H4 (cell line): ENCODE measurements around the gene ITGA11. TPM values are rescaled to one million over a fixed set of nuclear protein-coding genes. Genes with fewer than 3 reads are reported as not detected.
A peak's percentile ranks its signal among the peaks of the same experiment; 100 is the strongest.

Source experiments
- DNase-seq: peaks from one replicate; pipeline ENCODE4 v3.0.0-alpha.2; 2015; ENCODE audit warnings: low spot score
- total RNA-seq: library from RNA; depleted of rRNA; stranded (reverse); fragments of >200 nt; shearing (Covaris generic); gene quantifications from 2 replicates; pipeline ENCODE4 v1.2.3, GENCODE V29; 2014; rRNA removed

Gene ITGA11
- total RNA-seq, 1 experiment from 2014 or later: 0.66 TPM

- no peak for DNase-seq
Observed at GRCh38 chr15:68265674-68266073, 166.3 kb downstream of the ITGA11 start.

GRCh38 chr15:68265081-68265480 lies 166.9 kb downstream of the ITGA11 start:
- no peak for DNase-seq

GRCh38 chr15:68264282-68264681 lies 167.7 kb downstream of the ITGA11 start:
- no peak for DNase-seq

GRCh38 chr15:68262514-68263356 lies 169.2 kb downstream of the ITGA11 start:
- no peak for DNase-seq

- DNase-seq: no peak
Observed at GRCh38 chr15:68261980-68262379, 170.0 kb downstream of the ITGA11 start.

GRCh38 chr15:68261241-68261640 lies 170.7 kb downstream of the ITGA11 start:
- DNase-seq: no peak

GRCh38 chr15:68259883-68260282 lies 172.1 kb downstream of the ITGA11 start:
- DNase-seq: no peak

GRCh38 chr15:68258692-68259091 lies 173.3 kb downstream of the ITGA11 start:
- DNase-seq: no peak

- DNase-seq: no peak
Observed at GRCh38 chr15:68256675-68257450, 175.1 kb downstream of the ITGA11 start.

- peak; percentile 78 for DNase-seq
Observed at GRCh38 chr15:68252925-68253534, 178.9 kb downstream of the ITGA11 start.

- DNase-seq: no peak
Observed at GRCh38 chr15:68249058-68249713, 182.8 kb downstream of the ITGA11 start.

Other genes with a start within 250 kb of the ITGA11 start
- gene CALML4, start 226.8 kb downstream of the ITGA11 start, total RNA-seq: 0.58 and 1.7 TPM in 2 replicates
- 21.9 and 30.6 TPM in 2 replicates for gene CLN6, start 202.4 kb downstream of the ITGA11 start, total RNA-seq
- 23.3 and 23.8 TPM in 2 replicates for gene FEM1B, start 154.4 kb downstream of the ITGA11 start, total RNA-seq
- gene CORO2B, start 146.8 kb upstream of the ITGA11 start, total RNA-seq: 0.33 and 0.64 TPM in 2 replicates